RWPE2 (cell line): Measurements from ENCODE around the gene E2F8.

Experiments
- ATAC-seq: fragments of 200-7000 bp; cut with Tn5 transposase; 3 replicates; pipeline ENCODE4 v1.9.1; 2021; ENCODE audit warnings: low read depth
- DNase-seq: peaks from one replicate; pipeline ENCODE4 v3.0.0-alpha.2; 2020; ENCODE audit warnings: low spot score
- H3K27ac ChIP-seq: fragments of 450-650 bp; 2 replicates; pipeline ENCODE4 v1.5.1; 2017; ENCODE audit warnings: mild to moderate bottlenecking; ENCODE audit not compliant: poor library complexity, severe bottlenecking
- H3K27me3 ChIP-seq: fragments of 250-450 bp; sonication (Bioruptor Pico); 2 replicates; pipeline ENCODE4 v1.5.1; 2021; ENCODE audit warnings: mild to moderate bottlenecking, moderate library complexity; ENCODE audit not compliant: insufficient read depth, poor library complexity, severe bottlenecking
- H3K36me3 ChIP-seq: fragments of 250-450 bp; sonication (Bioruptor Pico); 2 replicates; pipeline ENCODE4 v1.5.1; 2020; ENCODE audit warnings: low read depth, mild to moderate bottlenecking, moderate library complexity
- H3K4me1 ChIP-seq: fragments of 250-450 bp; sonication (Bioruptor Pico); 2 replicates; pipeline ENCODE4 v1.5.1; 2021; ENCODE audit warnings: mild to moderate bottlenecking, moderate library complexity; ENCODE audit not compliant: insufficient read depth, poor library complexity, severe bottlenecking
- H3K4me3 ChIP-seq: fragments of 250-450 bp; sonication (Bioruptor Pico); 2 replicates; pipeline ENCODE4 v1.5.1; 2021; ENCODE audit warnings: mild to moderate bottlenecking, moderate library complexity; ENCODE audit not compliant: severe bottlenecking
- H3K9me3 ChIP-seq: fragments of 250-450 bp; sonication (Bioruptor Pico); 2 replicates; pipeline ENCODE4 v1.5.1; 2021; ENCODE audit warnings: mild to moderate bottlenecking, moderate library complexity; ENCODE audit not compliant: severe bottlenecking
- TF ChIP-seq, protein P1 (sequence below): fragments of 450-650 bp; IDR thresholded peaks from one replicate; pipeline ENCODE4 v1.5.1; 2017; ENCODE audit warnings: mild to moderate bottlenecking, moderate library complexity; ENCODE audit not compliant: poor library complexity, severe bottlenecking

The E2F8 gene

DNA sequence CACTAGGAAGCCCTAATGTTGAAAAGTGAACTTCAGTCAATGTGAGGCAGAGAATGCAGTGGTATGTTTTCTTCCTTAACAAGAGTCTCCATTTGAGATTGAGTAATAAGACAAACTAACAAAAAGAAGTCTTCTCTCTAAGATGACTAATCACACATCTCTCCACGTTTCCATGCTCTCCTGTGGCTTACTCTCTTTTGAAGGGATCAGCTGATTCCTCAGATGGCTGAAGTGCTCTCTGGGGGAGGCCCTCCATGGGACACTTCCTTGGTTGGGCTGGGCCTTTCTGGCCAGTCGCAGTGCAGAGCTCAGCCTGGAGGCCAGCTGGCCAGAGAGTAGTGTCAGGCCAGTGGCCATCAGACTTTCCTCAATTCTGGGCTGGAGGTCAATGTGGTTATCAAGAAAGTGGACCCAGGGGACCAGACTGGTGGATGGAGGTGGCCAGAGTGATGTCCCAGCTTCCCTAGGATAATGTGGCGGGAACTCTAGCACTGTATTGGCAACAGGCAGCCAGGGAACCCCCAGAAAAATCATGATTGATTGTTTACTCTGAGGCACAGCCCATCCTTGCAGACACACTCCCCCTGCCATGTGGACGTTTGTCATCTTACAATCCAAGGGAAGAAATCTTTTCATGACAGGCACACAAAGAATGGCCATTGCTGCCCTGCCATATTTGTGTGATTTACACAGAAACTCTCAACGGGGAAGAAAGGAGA, 53.5 kb downstream of the E2F8 start:
- TF ChIP-seq, protein P1, sequence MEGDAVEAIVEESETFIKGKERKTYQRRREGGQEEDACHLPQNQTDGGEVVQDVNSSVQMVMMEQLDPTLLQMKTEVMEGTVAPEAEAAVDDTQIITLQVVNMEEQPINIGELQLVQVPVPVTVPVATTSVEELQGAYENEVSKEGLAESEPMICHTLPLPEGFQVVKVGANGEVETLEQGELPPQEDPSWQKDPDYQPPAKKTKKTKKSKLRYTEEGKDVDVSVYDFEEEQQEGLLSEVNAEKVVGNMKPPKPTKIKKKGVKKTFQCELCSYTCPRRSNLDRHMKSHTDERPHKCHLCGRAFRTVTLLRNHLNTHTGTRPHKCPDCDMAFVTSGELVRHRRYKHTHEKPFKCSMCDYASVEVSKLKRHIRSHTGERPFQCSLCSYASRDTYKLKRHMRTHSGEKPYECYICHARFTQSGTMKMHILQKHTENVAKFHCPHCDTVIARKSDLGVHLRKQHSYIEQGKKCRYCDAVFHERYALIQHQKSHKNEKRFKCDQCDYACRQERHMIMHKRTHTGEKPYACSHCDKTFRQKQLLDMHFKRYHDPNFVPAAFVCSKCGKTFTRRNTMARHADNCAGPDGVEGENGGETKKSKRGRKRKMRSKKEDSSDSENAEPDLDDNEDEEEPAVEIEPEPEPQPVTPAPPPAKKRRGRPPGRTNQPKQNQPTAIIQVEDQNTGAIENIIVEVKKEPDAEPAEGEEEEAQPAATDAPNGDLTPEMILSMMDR, result no peak
- Histone ChIP-seq H3K27ac (no peak overlapping the region), H3K27me3 (no peaks in the 10 kb centered on the region), H3K36me3 (no peaks in the 10 kb centered on the region), H3K4me1 (no peaks in the 10 kb centered on the region), H3K4me3 (no peak overlapping the region), H3K9me3 (no peaks in the 10 kb centered on the region)
- no peak for DNase-seq
- no peak for ATAC-seq

DNA sequence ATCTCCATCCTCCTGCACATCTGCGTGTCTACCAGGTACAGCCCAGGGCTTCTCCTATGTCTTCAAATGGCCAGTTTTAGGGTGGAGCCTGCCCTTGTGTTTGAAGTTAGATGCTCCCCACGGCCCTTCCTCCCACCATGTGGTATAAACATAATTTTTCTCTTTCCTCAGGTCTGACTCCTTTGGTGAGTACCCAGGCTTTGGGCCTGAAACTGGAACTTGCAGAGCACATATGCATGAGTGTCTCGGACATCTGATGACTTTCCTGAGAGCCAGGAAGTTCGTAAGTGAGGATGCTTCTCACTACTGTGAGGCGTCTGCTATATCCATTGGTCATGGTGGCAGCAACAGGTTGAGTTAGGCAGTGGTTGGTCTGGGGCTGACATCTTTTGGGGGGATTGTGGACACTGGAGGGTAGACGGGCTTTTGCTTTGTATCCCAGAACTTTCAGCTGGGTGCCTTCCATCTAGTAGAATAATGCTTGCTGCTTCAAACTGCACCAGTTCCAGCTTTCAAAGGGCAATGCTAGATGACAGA, 55.2 kb downstream of the E2F8 start:
- H3K36me3 ChIP-seq, result no peaks in the 10 kb centered on the region
- H3K4me3 ChIP-seq, result no peak overlapping the region
- TF ChIP-seq, protein P1, result no peak
- DNase-seq (no peak), ATAC-seq (no peak)
- H3K9me3 ChIP-seq, result no peaks in the 10 kb centered on the region
- no peak overlapping the region for H3K27ac ChIP-seq
- H3K4me1 ChIP-seq, result no peaks in the 10 kb centered on the region
- no peaks in the 10 kb centered on the region for H3K27me3 ChIP-seq

DNA sequence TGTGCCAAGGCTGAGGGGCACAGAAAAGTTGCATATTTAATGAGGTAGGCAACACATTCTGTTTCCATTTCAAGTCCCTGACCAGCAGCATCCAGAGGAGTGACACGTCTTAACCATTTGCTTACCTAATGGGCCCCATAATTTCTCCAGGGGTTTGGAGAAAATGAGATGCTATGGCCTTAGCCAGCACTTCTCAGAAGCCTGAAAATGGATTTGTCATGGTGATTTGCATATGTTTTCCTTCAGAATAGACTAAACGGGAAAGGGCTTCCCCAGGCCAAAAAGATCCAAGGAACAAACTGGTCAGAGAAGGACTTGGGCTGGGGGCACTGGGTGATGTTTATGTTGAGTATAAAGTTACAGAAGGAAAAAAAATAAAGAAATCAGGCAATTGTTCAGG, 55.7 kb downstream of the E2F8 start:
- H3K27me3 ChIP-seq, result no peaks in the 10 kb centered on the region
- ATAC-seq, result no peak
- H3K27ac ChIP-seq, result no peak overlapping the region
- no peak for DNase-seq
- no peaks in the 10 kb centered on the region for H3K36me3 ChIP-seq
- H3K4me1 ChIP-seq, result no peaks in the 10 kb centered on the region
- no peak overlapping the region for H3K4me3 ChIP-seq
- TF ChIP-seq, protein P1, result no peak
- H3K9me3 ChIP-seq, result no peaks in the 10 kb centered on the region

DNA sequence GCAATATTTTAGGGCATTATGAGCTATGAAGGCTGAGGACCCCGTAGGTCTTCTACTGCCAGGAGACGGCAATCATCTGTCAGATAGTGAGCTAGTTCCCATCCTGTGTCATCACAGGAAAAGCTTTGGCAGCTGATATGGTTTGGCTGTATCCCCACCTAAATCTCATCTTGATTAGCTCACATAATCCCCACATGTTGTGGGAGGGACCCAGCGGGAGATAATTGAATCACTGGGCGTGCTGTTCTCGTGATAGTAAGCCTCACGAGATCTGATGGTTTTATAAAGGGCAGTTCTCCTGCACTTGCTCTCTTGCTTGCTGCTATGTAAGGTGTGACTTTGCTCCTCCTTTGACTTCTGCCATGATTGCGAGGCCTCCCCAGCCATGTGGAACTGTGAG, 57.1 kb downstream of the E2F8 start:
- TF ChIP-seq, protein P1, result no peak
- DNase-seq (no peak), ATAC-seq (no peak)
- Histone ChIP-seq H3K4me3 (no peak overlapping the region), H3K27ac (no peak overlapping the region), H3K36me3 (no peaks in the 10 kb centered on the region), H3K27me3 (no peaks in the 10 kb centered on the region), H3K9me3 (no peaks in the 10 kb centered on the region), H3K4me1 (no peaks in the 10 kb centered on the region)
